GM12878 (cell line): ENCODE data around the gene LARGE1. TPM values are rescaled to one million over a fixed set of nuclear protein-coding genes. Genes with fewer than 3 reads are reported as not detected.

Source experiments
- ATAC-seq: fragments of 200-7000 bp; cut with Tn5 transposase; 3 replicates; pipeline ENCODE4 v1.9.1; 2020; ENCODE audit warnings: mild to moderate bottlenecking, moderate library complexity
- BruUV-seq: library from RNA; stranded (reverse); fragments of 400-500 nt; replicated peaks from 2 replicates; lab custom pipeline; 2021; lab: Mats Ljungman, UMichigan
- CTCF ChIA-PET: fragments of 300-600 bp; sonication (Branson Sonifier 250); formaldehyde crosslinking; extraction: SDS; loops from one replicate; lab custom pipeline; 2021; ENCODE audit warnings: inconsistent platforms; lab: Yijun Ruan, JAX
- POLR2A ChIA-PET: fragments of 350-600 bp; formaldehyde crosslinking; extraction: SDS; loops from one replicate; lab custom pipeline; 2021; ENCODE audit warnings: inconsistent platforms; lab: Charles Lee
- RAD21 ChIA-PET: fragments of 300-600 bp; sonication (Branson Sonifier 250); formaldehyde crosslinking; loops from one replicate; lab custom pipeline; 2023; ENCODE audit warnings: antibody characterized with exemption; ENCODE audit not compliant: unreplicated experiment; lab: Charles Lee
- SMC1A ChIA-PET: fragments of 300-600 bp; sonication (Branson Sonifier 250); formaldehyde crosslinking; loops from one replicate; lab custom pipeline; 2023; ENCODE audit not compliant: unreplicated experiment, uncharacterized antibody; lab: Charles Lee
- DNase-seq: peaks from one replicate; pipeline ENCODE4 v3.0.0-alpha.2; 2011; ENCODE audit warnings: low read depth, low spot score
- FAIRE-seq: peaks from 3 replicates; lab custom pipeline; 2011; peaks lifted over from hg19 to GRCh38; lab: Jason Lieb, UNC
- H2AFZ ChIP-seq: 2 replicates; pipeline ENCODE4 v1.6.0; 2011; ENCODE audit warnings: low read depth, low read length, control low read depth; ENCODE audit not compliant: control insufficient read depth
- H3K27ac ChIP-seq: 2 replicates; pipeline ENCODE4 v1.5.1; 2011; ENCODE audit warnings: control low read depth; ENCODE audit not compliant: control insufficient read depth, insufficient read depth
- H3K27me3 ChIP-seq, 2 experiments: replicated peaks in 1 of 2; 2 replicates each; pipeline versions ENCODE4 v1.6.0 to v1.6.1; 2011; ENCODE audit warnings: low read length in 1 of 2; ENCODE audit not compliant: control insufficient read depth in 2 of 2, insufficient read depth in 2 of 2
- H3K36me3 ChIP-seq, 2 experiments: 2 replicates each; pipeline ENCODE4 v1.5.1; 2011; ENCODE audit warnings: low read length in 1 of 2; ENCODE audit not compliant: control insufficient read depth in 2 of 2, insufficient read depth in 2 of 2
- H3K4me1 ChIP-seq: 2 replicates; pipeline ENCODE4 v1.6.1; 2011; ENCODE audit warnings: mild to moderate bottlenecking, low read length, moderate library complexity, mixed read lengths; ENCODE audit not compliant: control insufficient read depth, insufficient read depth
- H3K4me2 ChIP-seq: 2 replicates; pipeline ENCODE4 v1.6.0; 2011; ENCODE audit warnings: control low read depth; ENCODE audit not compliant: control insufficient read depth, insufficient read depth
- H3K4me3 ChIP-seq: fragments of 200-600 bp; sonication (generic); 2 replicates; pipeline ENCODE4 v1.5.1; 2016
- H3K79me2 ChIP-seq: 2 replicates; pipeline ENCODE4 v1.6.0; 2011; ENCODE audit warnings: low read length; ENCODE audit not compliant: control insufficient read depth, insufficient read depth
- H3K9ac ChIP-seq: 2 replicates; pipeline ENCODE4 v1.8.0; 2011; ENCODE audit warnings: low read length, control low read depth, mixed read lengths; ENCODE audit not compliant: control insufficient read depth, insufficient read depth
- H3K9me3 ChIP-seq: replicated peaks from 3 replicates; pipeline ENCODE4 v1.5.1; 2011; ENCODE audit warnings: mild to moderate bottlenecking, low read length; ENCODE audit not compliant: control insufficient read depth, insufficient read depth
- H4K20me1 ChIP-seq: 2 replicates; pipeline ENCODE4 v1.6.0; 2011; ENCODE audit not compliant: control insufficient read depth, insufficient read depth
- PAX5 ChIP-seq: IDR thresholded peaks from 2 replicates; pipeline ENCODE4 v1.6.1; 2011; ENCODE audit warnings: low read depth, low read length, borderline replicate concordance
- WGBS: methylation state at CpG from one replicate; pipeline ENCODE4 v1.1.6; 2016; ENCODE audit warnings: low lambda C conversion rate; ENCODE audit not compliant: insufficient replicate concordance, insufficient coverage; ENCODE audit errors: missing lambda C conversion rate; 5-methylcytosine and 5-hydroxymethylcytosine counted together
- in situ Hi-C: fragments of 300-500 bp; cut with MboI; formaldehyde crosslinking; loops from 9 replicates; pipeline ENCODE4 v1.14.3; 2018; ENCODE audit warnings: mixed read lengths
- intact Hi-C: fragments of 100-400 bp; cut with micrococcal nuclease; formaldehyde crosslinking; loops from one replicate; pipeline ENCODE4 v1.14.2; 2022; ENCODE audit not compliant: unreplicated experiment
- polyA plus RNA-seq, 11 experiments: library from polyadenylated mRNA; depleted of rRNA in 4 of 11; unstranded in 6 of 11; stranded (reverse) in 5 of 11; fragments of >200 nt; fragmentation: Nextera tagmentation in 4 of 11; fragmentation: Illumina TruSeq in 1 of 11; extraction: Ambion mirVana in 4 of 11; extraction: Trizol in 1 of 11; gene quantifications; 1 replicate in 1 of 11; 2 replicates in 10 of 11; pipeline versions ENCODE4 v1.2.1 to v1.2.3, GENCODE V29; 2011 to 2016; ENCODE audit warnings: inconsistent platforms in 2 of 11, missing spikeins in 2 of 11, low read depth in 1 of 11
- total RNA-seq, 4 experiments: library from RNA; depleted of rRNA in 3 of 4; stranded (reverse); fragments of >200 nt in 3 of 4; fragmentation: Illumina TruSeq in 1 of 4; extraction: Trizol in 1 of 4; gene quantifications; 2 replicates each; pipeline versions ENCODE4 v1.2.1 to v1.2.3, GENCODE V29; 2013 to 2021
- TF ChIP-seq, protein P1 (sequence below): fragments of 150-350 bp; IDR thresholded peaks from 2 replicates; pipeline ENCODE4 v1.6.1; 2014; ENCODE audit warnings: mild to moderate bottlenecking, low read depth, low read length
- TF ChIP-seq, protein P2 (sequence below): IDR thresholded peaks from 2 replicates; pipeline ENCODE4 v1.6.1; 2012; ENCODE audit warnings: improper control_type of control experiment, low read depth, low read length; ENCODE audit not compliant: insufficient replicate concordance

The LARGE1 gene
- total and polyA plus RNA-seq, 10 of the 15 experiments (the other 5 are each of a cell fraction or from before 2014, with no cell fraction given), result 3.2 to 41.4 (median 17.3) TPM

DNA sequence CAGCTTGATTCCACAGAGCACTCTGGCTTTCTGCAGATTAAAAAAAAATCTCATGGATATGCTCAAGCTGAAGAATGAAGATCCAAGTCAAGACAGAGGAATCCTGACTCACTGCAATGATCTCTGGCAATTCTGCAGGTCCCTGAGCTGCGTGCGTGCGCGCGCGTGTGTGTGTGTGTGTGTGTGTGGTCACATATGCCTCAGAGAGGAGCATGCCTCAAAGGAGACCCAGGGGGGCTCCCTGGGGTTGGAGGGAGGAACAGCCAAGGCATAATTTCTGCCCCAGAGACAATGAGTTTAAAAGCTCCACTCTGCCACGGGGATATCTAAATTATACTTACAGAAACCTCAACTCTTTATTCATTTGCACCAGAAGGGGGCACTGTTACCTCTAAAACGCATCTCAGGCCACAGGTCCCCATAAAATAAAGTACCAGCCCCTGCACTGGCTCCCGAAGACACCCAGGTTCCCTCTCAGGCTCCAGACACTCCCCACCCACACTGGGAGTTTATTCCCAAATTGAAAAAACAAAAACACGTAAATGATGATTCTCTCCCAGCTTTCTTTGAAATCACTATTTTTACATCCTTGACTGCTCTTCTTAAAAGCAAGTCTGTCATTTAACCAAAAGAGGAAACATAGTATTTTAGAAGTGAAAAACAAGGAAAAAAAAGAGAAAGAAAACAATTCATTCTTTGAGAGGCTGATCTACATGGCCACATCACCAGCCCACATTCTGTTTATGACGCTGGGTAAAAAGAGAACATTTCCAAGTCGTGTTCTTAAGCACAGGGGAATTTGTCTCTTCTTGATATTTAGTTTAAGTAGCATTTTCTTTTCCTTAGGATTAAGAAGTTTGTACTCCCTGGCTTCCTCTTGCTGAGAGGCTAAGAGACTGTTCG, 401.0 kb downstream of the LARGE1 start (continued):
- TF ChIP-seq, protein P1, sequence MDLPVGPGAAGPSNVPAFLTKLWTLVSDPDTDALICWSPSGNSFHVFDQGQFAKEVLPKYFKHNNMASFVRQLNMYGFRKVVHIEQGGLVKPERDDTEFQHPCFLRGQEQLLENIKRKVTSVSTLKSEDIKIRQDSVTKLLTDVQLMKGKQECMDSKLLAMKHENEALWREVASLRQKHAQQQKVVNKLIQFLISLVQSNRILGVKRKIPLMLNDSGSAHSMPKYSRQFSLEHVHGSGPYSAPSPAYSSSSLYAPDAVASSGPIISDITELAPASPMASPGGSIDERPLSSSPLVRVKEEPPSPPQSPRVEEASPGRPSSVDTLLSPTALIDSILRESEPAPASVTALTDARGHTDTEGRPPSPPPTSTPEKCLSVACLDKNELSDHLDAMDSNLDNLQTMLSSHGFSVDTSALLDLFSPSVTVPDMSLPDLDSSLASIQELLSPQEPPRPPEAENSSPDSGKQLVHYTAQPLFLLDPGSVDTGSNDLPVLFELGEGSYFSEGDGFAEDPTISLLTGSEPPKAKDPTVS, result no peak

DNA sequence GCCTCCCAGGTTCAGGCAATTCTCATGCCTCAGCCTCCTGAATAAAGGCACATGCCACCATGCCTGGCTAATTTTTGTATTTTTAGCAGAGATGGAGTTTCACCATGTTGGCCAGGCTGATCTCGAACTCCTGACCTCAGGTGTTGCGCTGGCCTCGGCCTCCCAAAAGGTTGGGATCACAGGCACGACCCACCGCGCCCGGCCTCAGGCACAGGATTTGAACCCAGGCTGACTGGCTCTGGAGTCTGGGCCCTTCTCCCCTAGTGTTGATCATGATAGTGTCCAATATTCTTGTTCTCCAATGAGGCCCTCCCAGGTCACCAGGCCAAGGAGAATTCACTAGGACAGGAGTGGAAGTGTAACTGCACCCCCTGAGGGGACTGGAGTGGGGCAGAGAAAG, 401.9 kb downstream of the LARGE1 start:
- H3K9me3 ChIP-seq, result peaks cover 6% of the 10 kb centered on the region
- ChIA-PET SMC1A (interaction anchor here (0.9 to 8.1 kb wide), 12 partner anchors 11 to 399 kb away, joined by 3 to 125 read pairs (median 5); no protein-coding TSS in a partner anchor), POLR2A (interaction anchor here (0.6 to 1.0 kb wide), 2 partner anchors 193 to 264 kb away, joined by 3 read pairs; no protein-coding TSS in a partner anchor), CTCF (interaction anchor here (0.7 to 8.8 kb wide), 24 partner anchors 10 to 1632 kb away, joined by 3 to 138 read pairs (median 6); no protein-coding TSS in a partner anchor), RAD21 (interaction anchor here (0.7 to 4.7 kb wide), 17 partner anchors 27 to 1633 kb away, joined by 3 to 32 read pairs (median 6); no protein-coding TSS in a partner anchor)
- 85% methylated on average over 7 of the region's 7 CpGs for WGBS
- H3K27ac ChIP-seq, result no peak overlapping the region
- no TSS peak for BruUV-seq
- FAIRE-seq (no peak), DNase-seq (no peak), ATAC-seq (no peak)
- H3K9ac ChIP-seq, result no peak overlapping the region
- in situ Hi-C loops, result loop anchor here (5.0 to 10.0 kb wide), 4 partner anchors 59 to 1506 kb away; no protein-coding TSS in a partner anchor
- no peak overlapping the region for H3K4me3 ChIP-seq
- H3K4me1 ChIP-seq, result peaks cover 21% of the 10 kb centered on the region
- H4K20me1 ChIP-seq, result no peaks in the 10 kb centered on the region
- H3K79me2 ChIP-seq, result no peaks in the 10 kb centered on the region
- no peaks in the 10 kb centered on the region for H3K27me3 ChIP-seq
- TF ChIP-seq, protein P2, sequence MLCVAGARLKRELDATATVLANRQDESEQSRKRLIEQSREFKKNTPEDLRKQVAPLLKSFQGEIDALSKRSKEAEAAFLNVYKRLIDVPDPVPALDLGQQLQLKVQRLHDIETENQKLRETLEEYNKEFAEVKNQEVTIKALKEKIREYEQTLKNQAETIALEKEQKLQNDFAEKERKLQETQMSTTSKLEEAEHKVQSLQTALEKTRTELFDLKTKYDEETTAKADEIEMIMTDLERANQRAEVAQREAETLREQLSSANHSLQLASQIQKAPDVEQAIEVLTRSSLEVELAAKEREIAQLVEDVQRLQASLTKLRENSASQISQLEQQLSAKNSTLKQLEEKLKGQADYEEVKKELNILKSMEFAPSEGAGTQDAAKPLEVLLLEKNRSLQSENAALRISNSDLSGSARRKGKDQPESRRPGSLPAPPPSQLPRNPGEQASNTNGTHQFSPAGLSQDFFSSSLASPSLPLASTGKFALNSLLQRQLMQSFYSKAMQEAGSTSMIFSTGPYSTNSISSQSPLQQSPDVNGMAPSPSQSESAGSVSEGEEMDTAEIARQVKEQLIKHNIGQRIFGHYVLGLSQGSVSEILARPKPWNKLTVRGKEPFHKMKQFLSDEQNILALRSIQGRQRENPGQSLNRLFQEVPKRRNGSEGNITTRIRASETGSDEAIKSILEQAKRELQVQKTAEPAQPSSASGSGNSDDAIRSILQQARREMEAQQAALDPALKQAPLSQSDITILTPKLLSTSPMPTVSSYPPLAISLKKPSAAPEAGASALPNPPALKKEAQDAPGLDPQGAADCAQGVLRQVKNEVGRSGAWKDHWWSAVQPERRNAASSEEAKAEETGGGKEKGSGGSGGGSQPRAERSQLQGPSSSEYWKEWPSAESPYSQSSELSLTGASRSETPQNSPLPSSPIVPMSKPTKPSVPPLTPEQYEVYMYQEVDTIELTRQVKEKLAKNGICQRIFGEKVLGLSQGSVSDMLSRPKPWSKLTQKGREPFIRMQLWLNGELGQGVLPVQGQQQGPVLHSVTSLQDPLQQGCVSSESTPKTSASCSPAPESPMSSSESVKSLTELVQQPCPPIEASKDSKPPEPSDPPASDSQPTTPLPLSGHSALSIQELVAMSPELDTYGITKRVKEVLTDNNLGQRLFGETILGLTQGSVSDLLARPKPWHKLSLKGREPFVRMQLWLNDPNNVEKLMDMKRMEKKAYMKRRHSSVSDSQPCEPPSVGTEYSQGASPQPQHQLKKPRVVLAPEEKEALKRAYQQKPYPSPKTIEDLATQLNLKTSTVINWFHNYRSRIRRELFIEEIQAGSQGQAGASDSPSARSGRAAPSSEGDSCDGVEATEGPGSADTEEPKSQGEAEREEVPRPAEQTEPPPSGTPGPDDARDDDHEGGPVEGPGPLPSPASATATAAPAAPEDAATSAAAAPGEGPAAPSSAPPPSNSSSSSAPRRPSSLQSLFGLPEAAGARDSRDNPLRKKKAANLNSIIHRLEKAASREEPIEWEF, result no peak
- TF ChIP-seq PAX5, result no peak
- H2AFZ ChIP-seq, result no peak overlapping the region
- no peak overlapping the region for H3K4me2 ChIP-seq
- intact Hi-C loops, result loop anchor here (5.0 kb wide), 1 partner anchor 589 kb away; no protein-coding TSS in a partner anchor
- no peaks in the 10 kb centered on the region for H3K36me3 ChIP-seq
